ENCODE results near the gene PLG.

DNA sequence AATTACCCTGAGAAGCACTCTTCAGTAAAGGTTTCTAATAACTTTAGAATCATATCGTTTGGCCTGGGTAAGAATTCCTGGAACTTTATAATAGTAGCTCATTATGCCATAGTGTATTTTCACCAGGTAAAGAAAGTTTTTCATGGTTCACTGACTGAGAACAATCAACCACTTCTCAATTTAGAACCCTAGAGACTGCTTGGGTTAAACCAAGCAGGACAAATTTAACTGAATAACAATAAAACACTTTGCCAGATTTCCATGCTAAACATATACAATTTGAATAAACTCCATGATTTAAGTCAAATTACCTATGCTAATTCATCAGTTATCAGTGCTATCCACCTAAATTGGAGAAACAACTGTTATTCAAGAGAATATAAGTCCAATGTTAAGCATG lies 99.4 kb downstream of the PLG start:
- TF ChIP-seq, protein P1, sequence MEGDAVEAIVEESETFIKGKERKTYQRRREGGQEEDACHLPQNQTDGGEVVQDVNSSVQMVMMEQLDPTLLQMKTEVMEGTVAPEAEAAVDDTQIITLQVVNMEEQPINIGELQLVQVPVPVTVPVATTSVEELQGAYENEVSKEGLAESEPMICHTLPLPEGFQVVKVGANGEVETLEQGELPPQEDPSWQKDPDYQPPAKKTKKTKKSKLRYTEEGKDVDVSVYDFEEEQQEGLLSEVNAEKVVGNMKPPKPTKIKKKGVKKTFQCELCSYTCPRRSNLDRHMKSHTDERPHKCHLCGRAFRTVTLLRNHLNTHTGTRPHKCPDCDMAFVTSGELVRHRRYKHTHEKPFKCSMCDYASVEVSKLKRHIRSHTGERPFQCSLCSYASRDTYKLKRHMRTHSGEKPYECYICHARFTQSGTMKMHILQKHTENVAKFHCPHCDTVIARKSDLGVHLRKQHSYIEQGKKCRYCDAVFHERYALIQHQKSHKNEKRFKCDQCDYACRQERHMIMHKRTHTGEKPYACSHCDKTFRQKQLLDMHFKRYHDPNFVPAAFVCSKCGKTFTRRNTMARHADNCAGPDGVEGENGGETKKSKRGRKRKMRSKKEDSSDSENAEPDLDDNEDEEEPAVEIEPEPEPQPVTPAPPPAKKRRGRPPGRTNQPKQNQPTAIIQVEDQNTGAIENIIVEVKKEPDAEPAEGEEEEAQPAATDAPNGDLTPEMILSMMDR (conservative IDR thresholded peaks at IDR 0.05; ENCODE audit: low read length), result no peak
- no peak for TF ChIP-seq EZH2phosphoT487 (IDR thresholded peaks at IDR 0.05; ENCODE audit: borderline replicate concordance, low read depth, low read length)
